Sigmoid colon (tissue), 7 donors: ENCODE measurements around the gene EPHA10. TPM values are rescaled to one million over a fixed set of nuclear protein-coding genes. Genes with fewer than 3 reads are reported as not detected.
A peak's percentile ranks its signal among the peaks of the same experiment; 100 is the strongest.
"Not testable (repeated sequence)": the region's sequence is repeated elsewhere in the genome, so short reads cannot be mapped to it uniquely, and the experiment has no call there.

Experiments used
- DNase-seq: peaks from one replicate; pipeline ENCODE4 v3.0.0-alpha.2; 2019
- H3K27ac ChIP-seq, 4 donors: fragments of 200-600 bp; sonication (generic); one replicate each; pipeline ENCODE4 v1.5.1; 2016 to 2019; ENCODE audit warnings: mild to moderate bottlenecking in 1 of 4
- H3K27me3 ChIP-seq, 3 donors: fragments of 200-600 bp; sonication (generic); one replicate each; pipeline ENCODE4 v1.5.1; 2019; ENCODE audit warnings: mild to moderate bottlenecking in 1 of 3
- H3K36me3 ChIP-seq, 4 donors: fragments of 200-600 bp; sonication (generic); one replicate each; pipeline ENCODE4 v1.5.1; 2016 to 2019
- H3K4me1 ChIP-seq, 4 donors: fragments of 200-600 bp; sonication (generic); one replicate each; pipeline ENCODE4 v1.5.1; 2017 to 2019
- H3K4me3 ChIP-seq, 4 donors: fragments of 200-600 bp; sonication (generic); one replicate each; pipeline ENCODE4 v1.5.1; 2017 to 2019; ENCODE audit warnings: mild to moderate bottlenecking in 2 of 4, moderate library complexity in 1 of 4
- H3K9me3 ChIP-seq, 4 donors: fragments of 200-600 bp in 3 of 4; sonication (generic) in 3 of 4; one replicate each; pipeline versions ENCODE4 v1.5.1 to v1.6.1; 2013 to 2019
- EP300 ChIP-seq, 4 donors: sonication (generic); formaldehyde crosslinking; IDR thresholded peaks; one replicate each; pipeline ENCODE4 v1.6.1; 2017; ENCODE audit warnings: antibody characterized with exemption in 4 of 4
- POLR2A ChIP-seq, 2 donors: fragments of 450-650 bp; IDR thresholded peaks; one replicate each; pipeline ENCODE4 v1.6.1; 2016; ENCODE audit warnings: antibody characterized with exemption in 2 of 2, mild to moderate bottlenecking in 2 of 2, moderate library complexity in 2 of 2
- POLR2AphosphoS5 ChIP-seq, 4 donors: sonication (generic); formaldehyde crosslinking; IDR thresholded peaks; one replicate each; pipeline ENCODE4 v1.6.1; 2017; ENCODE audit warnings: antibody characterized with exemption in 4 of 4
- WGBS, 2 donors: extraction: QIAGEN DNeasy Blood & Tissue Kit; methylation state at CpG; one replicate each; pipeline ENCODE4 v1.1.7; 2013; 5-methylcytosine and 5-hydroxymethylcytosine counted together
- intact Hi-C: fragments of 100-400 bp; cut with DNase I; formaldehyde crosslinking; loops from one replicate; pipeline ENCODE4 v1.15.1; 2023
- polyA plus RNA-seq, 3 donors: library from polyadenylated mRNA; stranded (reverse); fragments of 200-250 nt; gene quantifications; one replicate each; pipeline ENCODE4 v1.2.3, GENCODE V29; 2013
- total RNA-seq, 4 donors: library from RNA; depleted of rRNA; stranded (reverse); fragments of >200 nt; gene quantifications; one replicate each; pipeline ENCODE4 v1.1.0, GENCODE V29; 2016
- TF ChIP-seq, protein P1 (sequence below), 4 experiments: fragments of 450-650 bp in 3 of 4; fragments of 200-600 bp in 1 of 4; IDR thresholded peaks; one replicate each; pipeline ENCODE4 v1.5.1; 2016 to 2019; ENCODE audit warnings: antibody characterized with exemption in 4 of 4, mild to moderate bottlenecking in 3 of 4, moderate library complexity in 2 of 4
- donor health status: healthy with polysubstance abuse.
- donor health status: Bipolar disorder and iron deficiency.
- donor health status: healthy.

Gene EPHA10
- total and polyA plus RNA-seq, 7 donors = 0.14 to 33.3 (median 0.83) TPM

DNA sequence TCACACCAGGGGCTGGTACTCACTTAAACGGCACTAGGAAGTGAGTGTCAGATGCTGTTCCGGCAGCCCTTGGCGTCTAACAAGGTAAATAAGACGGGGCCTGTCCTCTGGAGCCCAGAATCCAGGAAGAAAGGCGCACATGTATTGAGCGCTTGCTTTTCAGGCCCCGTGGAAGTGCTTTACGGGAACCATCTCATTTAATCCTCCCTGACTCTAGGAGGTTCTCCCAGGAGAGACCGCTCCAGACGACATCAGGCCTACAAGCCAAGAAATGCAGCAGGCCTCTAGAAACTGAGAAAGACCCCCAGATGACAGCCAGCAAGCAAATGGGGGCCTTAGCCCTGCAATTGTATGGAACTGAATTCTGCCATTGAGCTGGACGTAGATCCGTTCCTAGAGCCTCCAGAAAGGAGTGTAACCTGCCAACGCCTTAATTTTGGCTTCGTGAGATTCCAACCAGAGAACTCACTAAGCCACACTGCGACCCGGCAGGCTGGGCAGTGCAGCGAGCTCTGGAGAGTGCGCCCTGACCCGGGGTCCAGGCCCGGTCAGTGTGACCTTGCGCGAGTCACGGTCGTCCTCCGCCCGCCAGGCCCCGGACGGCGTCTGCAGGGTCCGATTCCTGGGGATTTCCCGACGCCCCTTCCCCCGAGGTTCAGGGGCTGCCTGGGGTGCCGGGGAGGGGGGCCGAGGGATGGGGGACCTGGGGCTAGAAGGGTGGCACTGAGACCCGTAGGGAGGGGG, 28.2 kb upstream of the EPHA10 start:
- no peak for TF ChIP-seq EP300 (IDR thresholded peaks at IDR 0.05)
- no peak for TF ChIP-seq POLR2A (IDR thresholded peaks at IDR 0.05)
- no peak for TF ChIP-seq POLR2AphosphoS5 (IDR thresholded peaks at IDR 0.05)
- TF ChIP-seq, protein P1, sequence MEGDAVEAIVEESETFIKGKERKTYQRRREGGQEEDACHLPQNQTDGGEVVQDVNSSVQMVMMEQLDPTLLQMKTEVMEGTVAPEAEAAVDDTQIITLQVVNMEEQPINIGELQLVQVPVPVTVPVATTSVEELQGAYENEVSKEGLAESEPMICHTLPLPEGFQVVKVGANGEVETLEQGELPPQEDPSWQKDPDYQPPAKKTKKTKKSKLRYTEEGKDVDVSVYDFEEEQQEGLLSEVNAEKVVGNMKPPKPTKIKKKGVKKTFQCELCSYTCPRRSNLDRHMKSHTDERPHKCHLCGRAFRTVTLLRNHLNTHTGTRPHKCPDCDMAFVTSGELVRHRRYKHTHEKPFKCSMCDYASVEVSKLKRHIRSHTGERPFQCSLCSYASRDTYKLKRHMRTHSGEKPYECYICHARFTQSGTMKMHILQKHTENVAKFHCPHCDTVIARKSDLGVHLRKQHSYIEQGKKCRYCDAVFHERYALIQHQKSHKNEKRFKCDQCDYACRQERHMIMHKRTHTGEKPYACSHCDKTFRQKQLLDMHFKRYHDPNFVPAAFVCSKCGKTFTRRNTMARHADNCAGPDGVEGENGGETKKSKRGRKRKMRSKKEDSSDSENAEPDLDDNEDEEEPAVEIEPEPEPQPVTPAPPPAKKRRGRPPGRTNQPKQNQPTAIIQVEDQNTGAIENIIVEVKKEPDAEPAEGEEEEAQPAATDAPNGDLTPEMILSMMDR (IDR thresholded peaks at IDR 0.05) = no peak
- no peak for DNase-seq
- Histone ChIP-seq H3K4me1 (peaks cover 0 to 21% (median 20%) of the 10 kb centered on the region in 4 donors), H3K36me3 (no peaks in the 10 kb centered on the region), H3K9me3 (no peaks in the 10 kb centered on the region), H3K4me3 (peak overlapping the region; percentile 40 to 60 (median 56)), H3K27ac (no peak overlapping the region), H3K27me3 (peaks cover 0 to under 1% (median 0%) of the 10 kb centered on the region in 3 donors)
- intact Hi-C loops = no loop called here
- WGBS, 2 donors = 39 to 46% methylated on average over 36 of the region's 36 CpGs

DNA sequence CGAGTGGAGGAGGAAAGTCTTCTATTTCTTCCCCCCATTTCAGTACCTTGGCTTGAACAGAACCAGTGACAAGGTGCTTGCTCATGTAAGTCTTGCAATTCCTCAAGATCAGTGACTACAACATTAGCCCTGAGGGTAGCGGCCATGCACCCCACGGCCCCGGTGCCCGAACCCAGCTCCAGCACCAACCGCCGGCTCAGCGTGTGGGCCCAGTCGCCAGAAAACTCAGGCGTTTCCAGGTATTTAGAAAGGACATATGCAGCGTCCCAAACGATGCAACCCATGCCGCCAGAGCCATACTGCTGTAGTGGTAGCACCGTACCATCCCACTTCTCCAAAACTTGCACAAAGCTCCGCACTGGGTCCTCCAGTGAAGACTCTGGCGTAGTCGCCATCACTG, 17.6 kb upstream of the EPHA10 start:
- no peak for DNase-seq
- H3K9me3 ChIP-seq = no peaks in the 10 kb centered on the region
- no peak overlapping the region for H3K27ac ChIP-seq
- H3K4me3 ChIP-seq = no peak overlapping the region
- intact Hi-C loops = no loop called here
- TF ChIP-seq POLR2AphosphoS5 (IDR thresholded peaks at IDR 0.05) (no peak), EP300 (IDR thresholded peaks at IDR 0.05) (no peak), POLR2A (IDR thresholded peaks at IDR 0.05) (no peak)
- TF ChIP-seq, protein P1 (IDR thresholded peaks at IDR 0.05) = no peak
- H3K27me3 ChIP-seq = peaks cover 0 to 20% (median 0%) of the 10 kb centered on the region in 3 donors
- no peaks in the 10 kb centered on the region for H3K36me3 ChIP-seq
- WGBS, 2 donors = 90 to 95% methylated on average over 17 of the region's 17 CpGs
- H3K4me1 ChIP-seq = no peaks in the 10 kb centered on the region

DNA sequence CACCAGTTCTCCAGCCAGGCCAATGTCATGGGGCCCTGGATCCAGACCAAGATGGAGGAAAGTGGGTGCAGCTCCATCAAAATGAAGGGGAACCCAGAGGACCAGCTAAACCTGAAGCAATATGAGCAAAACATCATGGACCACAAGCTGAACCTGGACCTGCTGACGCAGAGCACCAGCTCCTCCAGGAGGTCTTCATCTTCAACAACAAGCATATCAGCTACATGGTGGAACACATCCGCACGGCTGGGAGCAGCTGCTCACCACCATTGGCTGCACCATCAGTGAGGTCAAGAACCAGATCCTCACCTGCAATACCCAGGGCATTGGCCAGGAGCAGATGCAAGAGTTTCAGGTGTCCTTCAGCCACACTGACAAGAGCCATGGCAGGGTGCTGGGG, 13.7 kb upstream of the EPHA10 start:
- H3K4me3 ChIP-seq = no peak overlapping the region
- H3K27me3 ChIP-seq = peaks cover 0 to 13% (median 0%) of the 10 kb centered on the region in 3 donors
- H3K4me1 ChIP-seq = no peaks in the 10 kb centered on the region
- DNase-seq = no peak
- WGBS, 2 donors = 90 to 97% methylated on average over 3 of the region's 3 CpGs
- no peak overlapping the region for H3K27ac ChIP-seq
- intact Hi-C loops = no loop called here
- H3K36me3 ChIP-seq = no peaks in the 10 kb centered on the region
- TF ChIP-seq EP300 (IDR thresholded peaks at IDR 0.05) (no peak), POLR2A (IDR thresholded peaks at IDR 0.05) (no peak), POLR2AphosphoS5 (IDR thresholded peaks at IDR 0.05) (no peak)
- TF ChIP-seq, protein P1 (IDR thresholded peaks at IDR 0.05) = no peak
- no peaks in the 10 kb centered on the region for H3K9me3 ChIP-seq

DNA sequence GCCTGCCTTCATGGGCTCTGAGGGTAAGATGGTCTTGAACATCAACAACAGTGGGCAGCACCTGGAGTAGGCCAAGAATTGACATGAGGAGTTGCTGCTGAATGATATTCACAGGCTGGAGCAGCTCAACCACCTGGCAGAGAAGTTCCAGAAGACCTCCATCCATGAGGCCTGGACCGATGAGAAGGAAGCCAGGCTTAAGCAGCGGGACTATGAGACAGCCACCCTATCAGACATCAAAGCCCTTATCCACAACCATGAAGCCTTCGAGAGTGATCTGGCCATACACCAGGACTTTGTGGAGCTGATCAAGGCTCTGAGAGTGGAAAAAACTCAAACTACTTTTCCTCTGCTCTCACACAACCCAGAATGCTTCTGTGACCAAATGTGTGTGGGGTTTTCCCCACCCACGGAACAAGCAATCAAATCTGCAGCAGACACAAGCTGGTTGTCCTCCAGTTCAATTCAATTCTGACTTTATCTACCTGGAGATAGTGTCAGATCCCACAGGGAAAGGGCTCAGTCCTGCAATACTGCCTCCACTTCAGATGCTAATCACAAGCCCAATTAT, 12.1 kb upstream of the EPHA10 start:
- H3K9me3 ChIP-seq = no peaks in the 10 kb centered on the region
- TF ChIP-seq POLR2A (IDR thresholded peaks at IDR 0.05) (no peak), EP300 (IDR thresholded peaks at IDR 0.05) (no peak), POLR2AphosphoS5 (IDR thresholded peaks at IDR 0.05) (no peak)
- TF ChIP-seq, protein P1 (IDR thresholded peaks at IDR 0.05) = no peak
- DNase-seq = no peak
- no peaks in the 10 kb centered on the region for H3K36me3 ChIP-seq
- no peak overlapping the region for H3K27ac ChIP-seq
- intact Hi-C loops = no loop called here
- H3K27me3 ChIP-seq = peaks cover 0 to 10% (median 0%) of the 10 kb centered on the region in 3 donors
- WGBS, 2 donors = 74 to 75% methylated on average over 4 of the region's 4 CpGs
- H3K4me3 ChIP-seq = no peak overlapping the region
- H3K4me1 ChIP-seq = no peaks in the 10 kb centered on the region

DNA sequence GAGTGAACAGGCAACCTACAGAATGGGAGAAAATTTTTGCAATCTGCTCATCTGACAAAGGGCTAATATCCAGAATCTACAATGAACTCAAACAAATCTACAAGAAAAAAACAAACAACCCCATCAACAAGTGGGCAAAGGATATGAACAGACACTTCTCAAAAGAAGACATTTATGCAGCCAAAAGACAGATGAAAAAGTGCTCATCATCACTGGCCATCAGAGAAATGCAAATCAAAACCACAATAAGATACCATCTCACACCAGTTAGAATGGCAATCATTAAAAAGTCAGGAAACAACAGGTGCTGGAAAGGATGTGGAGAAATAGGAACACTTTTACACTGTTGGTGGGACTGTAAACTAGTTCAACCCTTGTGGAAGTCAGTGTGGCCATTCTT, 6.5 kb upstream of the EPHA10 start:
- H3K4me1 ChIP-seq, intact Hi-C loops, H3K4me3 ChIP-seq, H3K27ac ChIP-seq, H3K9me3 ChIP-seq, H3K36me3 ChIP-seq, DNase-seq: not testable (repeated sequence)
- peaks cover 0 to 44% (median 6%) of the 10 kb centered on the region in 3 donors for H3K27me3 ChIP-seq
